K562 (cell line): Measurements from ENCODE around the gene EXT2.

Experiments used
- GTF2F1 ChIP-seq: IDR thresholded peaks from 2 replicates; pipeline ENCODE4 v1.6.1; 2011; ENCODE audit warnings: low read depth, low read length, improper control_type of control experiment
- KLF16 ChIP-seq: IDR thresholded peaks from 2 replicates; pipeline ENCODE4 v1.6.1; 2016; ENCODE audit warnings: antibody characterized with exemption
- MTA1 ChIP-seq: fragments of 450-650 bp; IDR thresholded peaks from 2 replicates; pipeline ENCODE4 v1.6.1; 2017; ENCODE audit warnings: borderline replicate concordance
- POLR2A ChIP-seq: fragments of 450-650 bp; conservative IDR thresholded peaks from 2 replicates; pipeline ENCODE4 v1.6.1; 2016
- POLR2AphosphoS5 ChIP-seq: IDR thresholded peaks from 2 replicates; pipeline ENCODE4 v1.6.1; 2011; ENCODE audit warnings: mild to moderate bottlenecking, low read depth, low read length, moderate library complexity; ENCODE audit not compliant: control insufficient read depth, insufficient read depth
- RAD51 ChIP-seq: fragments of 450-650 bp; IDR thresholded peaks from 2 replicates; pipeline ENCODE4 v1.7.1; 2016; ENCODE audit warnings: low read depth, mild to moderate bottlenecking, borderline replicate concordance
- RFX7 ChIP-seq: fragments of 250-450 bp; sonication (Bioruptor Pico); IDR thresholded peaks from 2 replicates; pipeline ENCODE4 v1.5.1; 2021; ENCODE audit warnings: mild to moderate bottlenecking
- TF ChIP-seq, protein P1 (sequence below), 3 experiments: IDR thresholded peaks in 2 of 3; conservative IDR thresholded peaks in 1 of 3; 2 replicates each; pipeline ENCODE4 v1.5.1; 2011 to 2012; ENCODE audit warnings: low read length in 3 of 3, mild to moderate bottlenecking in 3 of 3, control low read depth in 2 of 3, improper control_type of control experiment in 1 of 3, inconsistent platforms in 1 of 3, low read depth in 1 of 3, mixed read lengths in 1 of 3, moderate library complexity in 1 of 3; ENCODE audit not compliant: insufficient read depth in 2 of 3

- no peak for TF ChIP-seq RAD51
- TF ChIP-seq, protein P1, sequence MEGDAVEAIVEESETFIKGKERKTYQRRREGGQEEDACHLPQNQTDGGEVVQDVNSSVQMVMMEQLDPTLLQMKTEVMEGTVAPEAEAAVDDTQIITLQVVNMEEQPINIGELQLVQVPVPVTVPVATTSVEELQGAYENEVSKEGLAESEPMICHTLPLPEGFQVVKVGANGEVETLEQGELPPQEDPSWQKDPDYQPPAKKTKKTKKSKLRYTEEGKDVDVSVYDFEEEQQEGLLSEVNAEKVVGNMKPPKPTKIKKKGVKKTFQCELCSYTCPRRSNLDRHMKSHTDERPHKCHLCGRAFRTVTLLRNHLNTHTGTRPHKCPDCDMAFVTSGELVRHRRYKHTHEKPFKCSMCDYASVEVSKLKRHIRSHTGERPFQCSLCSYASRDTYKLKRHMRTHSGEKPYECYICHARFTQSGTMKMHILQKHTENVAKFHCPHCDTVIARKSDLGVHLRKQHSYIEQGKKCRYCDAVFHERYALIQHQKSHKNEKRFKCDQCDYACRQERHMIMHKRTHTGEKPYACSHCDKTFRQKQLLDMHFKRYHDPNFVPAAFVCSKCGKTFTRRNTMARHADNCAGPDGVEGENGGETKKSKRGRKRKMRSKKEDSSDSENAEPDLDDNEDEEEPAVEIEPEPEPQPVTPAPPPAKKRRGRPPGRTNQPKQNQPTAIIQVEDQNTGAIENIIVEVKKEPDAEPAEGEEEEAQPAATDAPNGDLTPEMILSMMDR (IDR thresholded peaks at IDR 0.05 in 2 of 3, conservative IDR thresholded peaks at IDR 0.05 in 1 of 3; ENCODE audit: insufficient read depth in 2 of 3, low read depth in 1 of 3, low read length in 3 of 3) = no peak
- TF ChIP-seq RFX7 (CRISPR knock-in tag) = no peak
- no peak for TF ChIP-seq GTF2F1
- TF ChIP-seq MTA1 = no peak
- TF ChIP-seq KLF16 = no peak
- no peak for TF ChIP-seq POLR2A
- TF ChIP-seq POLR2AphosphoS5 = no peak
Measured at GRCh38 chr11:44071157-44071556, 24.3 kb upstream of the EXT2 start.
